ENCODE measurements around the gene POLDIP2. TPM values are rescaled to one million over a fixed set of nuclear protein-coding genes. Genes with fewer than 3 reads are reported as not detected.
A peak's percentile ranks its signal among the peaks of the same experiment; 100 is the strongest.
"Not testable (repeated sequence)": the region's sequence is repeated elsewhere in the genome, so short reads cannot be mapped to it uniquely, and the experiment has no call there.

POLDIP2 gene
- total RNA-seq, 2 experiments from 2014 or later = 74.6 to 76.5 TPM

DNA sequence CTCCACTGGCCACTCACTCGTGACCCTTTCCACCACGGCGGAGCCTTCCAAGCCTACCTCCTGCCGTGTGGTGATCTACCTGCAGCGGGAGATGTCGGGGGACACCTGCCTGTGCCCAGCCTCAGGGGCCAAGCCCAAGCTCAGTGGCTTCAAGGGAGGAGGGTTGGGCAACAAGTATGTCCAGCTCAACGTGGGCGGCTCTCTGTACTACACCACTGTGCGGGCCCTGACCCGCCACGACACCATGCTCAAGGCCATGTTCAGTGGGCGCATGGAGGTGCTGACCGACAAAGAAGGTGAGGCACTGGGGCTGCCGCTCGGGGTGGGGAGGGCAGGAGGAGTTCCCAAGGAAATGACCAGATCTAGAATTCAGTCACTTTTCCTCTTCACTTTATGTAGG is 17.9 kb downstream of the POLDIP2 start:
- DNase-seq = no peak
- Mint-ChIP-seq H3K4me1 (ENCODE audit: low read depth) (peaks cover 26% of the 10 kb centered on the region), H3K9me3 (no peaks in the 10 kb centered on the region), H3K27ac (no peak overlapping the region), H3K4me3 (no peak overlapping the region), H3K27me3 (ENCODE audit: low read depth) (no peaks in the 10 kb centered on the region), H3K36me3 (ENCODE audit: low read depth) (peaks cover 9% of the 10 kb centered on the region)
- intact Hi-C loops (cut with micrococcal nuclease) = loop anchor here (5.0 to 10.0 kb wide), 2 partner anchors 233 to 295 kb away; partner anchors contain the start of genes NLK and PIGS
- CTCF ChIA-PET = no interaction called here

DNA sequence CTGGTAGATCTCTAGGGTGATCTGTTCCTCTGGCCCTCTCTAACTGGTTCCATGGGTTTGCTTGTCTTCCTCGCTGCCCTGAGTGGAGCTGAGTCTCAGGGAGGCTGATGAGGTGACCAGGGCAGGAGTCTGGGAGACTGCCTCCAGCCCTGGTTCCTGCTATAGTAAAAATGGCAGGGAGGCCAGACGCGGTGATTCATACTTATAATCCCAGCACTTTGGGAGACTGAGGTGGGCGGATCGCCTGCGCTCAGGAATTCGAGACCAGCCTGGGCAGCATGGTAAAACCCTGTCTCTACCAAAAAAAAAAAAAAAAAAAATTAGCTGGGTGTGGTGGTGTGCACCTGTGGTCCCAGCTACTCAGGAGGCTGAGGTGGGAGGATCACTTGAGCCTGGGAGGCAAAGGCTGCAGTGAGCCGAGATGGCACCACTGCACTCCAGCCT is 18.5 kb downstream of the POLDIP2 start:
- H3K27ac Mint-ChIP-seq; H3K27me3 Mint-ChIP-seq (ENCODE audit: low read depth); H3K36me3 Mint-ChIP-seq (ENCODE audit: low read depth); DNase-seq; H3K4me3 Mint-ChIP-seq; H3K9me3 Mint-ChIP-seq: not testable (repeated sequence)
- H3K4me1 Mint-ChIP-seq (ENCODE audit: low read depth) = peaks cover 31% of the 10 kb centered on the region
- CTCF ChIA-PET = interaction anchor here (1.0 kb wide), 1 partner anchor 78 kb away, joined by 4 read pairs; no protein-coding TSS in a partner anchor
- intact Hi-C loops (cut with micrococcal nuclease) = loop anchor here (5.0 to 10.0 kb wide), 2 partner anchors 234 to 294 kb away; partner anchors contain the start of genes NLK and PIGS

DNA sequence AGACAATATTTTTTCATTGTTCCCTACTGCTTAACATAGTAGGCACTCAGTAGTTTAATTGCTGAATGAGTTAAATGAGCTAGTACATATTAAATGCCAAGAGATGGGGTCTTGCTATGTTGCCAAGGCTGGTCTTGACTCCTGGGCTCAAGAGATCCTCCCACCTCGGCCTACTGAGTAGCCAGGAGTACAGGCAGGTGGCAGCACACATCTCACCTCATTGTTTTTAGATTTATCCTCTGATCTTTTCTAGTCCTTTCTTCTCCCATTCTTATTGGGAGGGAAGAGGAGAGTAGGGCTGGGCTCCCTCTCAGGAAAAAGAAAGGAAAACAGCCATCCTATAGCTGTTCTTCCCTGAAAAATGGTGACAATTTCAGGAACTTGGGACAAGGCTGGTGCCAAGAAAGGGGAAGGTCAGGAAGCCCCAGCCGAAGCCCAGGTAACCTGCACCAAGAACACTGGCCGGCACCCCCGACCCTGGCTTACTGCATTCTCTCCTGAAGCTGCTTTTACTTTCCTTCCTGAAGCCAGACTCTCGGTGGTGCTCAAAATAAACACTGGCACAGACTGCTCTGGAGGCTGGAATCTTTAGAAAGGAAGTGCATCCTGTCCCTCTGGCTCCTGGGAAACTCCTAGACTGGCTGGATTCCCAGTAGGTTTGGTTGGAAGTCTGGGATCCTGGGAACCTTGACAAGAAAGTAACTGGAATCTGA is 19.1 kb downstream of the POLDIP2 start:
- DNase-seq = no peak
- intact Hi-C loops (cut with micrococcal nuclease) = loop anchor here (5.0 to 10.0 kb wide), 2 partner anchors 234 to 293 kb away; partner anchors contain the start of genes NLK and PIGS
- no peak overlapping the region for H3K27ac Mint-ChIP-seq
- no peaks in the 10 kb centered on the region for H3K27me3 Mint-ChIP-seq (ENCODE audit: low read depth)
- peaks cover 6% of the 10 kb centered on the region for H3K36me3 Mint-ChIP-seq (ENCODE audit: low read depth)
- H3K4me1 Mint-ChIP-seq (ENCODE audit: low read depth) = peaks cover 31% of the 10 kb centered on the region
- CTCF ChIA-PET = interaction anchor here (0.9 to 1.1 kb wide), 3 partner anchors 19 to 87 kb away, joined by 3 to 4 read pairs (median 3); partner anchors contain the start of gene POLDIP2
- no peaks in the 10 kb centered on the region for H3K9me3 Mint-ChIP-seq
- H3K4me3 Mint-ChIP-seq = no peak overlapping the region

DNA sequence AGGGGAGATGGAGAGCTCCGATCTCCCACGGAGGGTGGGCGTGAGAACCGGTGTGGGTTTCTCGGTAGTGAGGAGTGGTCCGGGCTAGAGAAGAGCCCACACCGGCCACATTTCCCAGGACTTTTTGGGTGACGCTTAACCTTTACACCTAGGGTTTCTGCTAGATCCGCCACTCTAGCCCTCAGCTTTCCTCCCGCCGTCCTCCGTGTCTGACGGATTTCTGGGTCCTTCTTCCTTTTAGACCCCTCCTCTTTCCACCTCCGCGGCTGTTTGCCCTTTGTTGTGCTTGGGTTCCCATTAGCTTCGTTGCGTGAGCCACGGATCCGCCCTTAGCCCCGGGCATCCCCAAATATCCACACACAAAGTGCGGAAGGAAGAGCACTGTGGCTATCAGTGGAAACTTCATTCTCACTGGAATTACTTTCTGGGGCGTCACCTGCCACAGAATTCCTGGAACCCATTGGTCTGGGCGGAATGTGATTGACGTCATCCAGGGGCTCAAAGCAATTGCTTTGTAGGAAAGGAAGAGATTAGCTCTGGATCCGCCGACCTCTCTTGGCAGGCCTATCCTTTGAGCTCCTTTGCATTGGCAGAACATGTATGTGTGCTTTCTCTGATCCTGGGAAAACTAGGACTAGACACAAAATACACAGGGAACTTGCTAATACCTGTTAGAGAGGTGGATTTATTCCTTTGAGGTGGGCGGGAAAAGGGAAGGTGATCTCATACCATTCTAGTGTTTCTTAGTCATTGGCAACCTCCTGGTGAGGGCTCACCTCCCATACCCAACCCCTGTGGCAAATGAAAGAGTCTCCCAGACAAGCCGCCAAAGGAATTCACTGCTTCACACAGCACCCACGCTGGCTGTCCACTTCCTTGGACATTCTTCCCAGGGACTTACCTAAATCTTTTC is 21.1 kb downstream of the POLDIP2 start:
- CTCF ChIA-PET = interaction anchor here (0.7 to 1.8 kb wide), 11 partner anchors 10 to 530 kb away, joined by 3 to 7 read pairs (median 4); partner anchors contain the start of gene POLDIP2
- H3K36me3 Mint-ChIP-seq (ENCODE audit: low read depth) = peaks cover 3% of the 10 kb centered on the region
- peaks cover 34% of the 10 kb centered on the region for H3K4me1 Mint-ChIP-seq (ENCODE audit: low read depth)
- no peaks in the 10 kb centered on the region for H3K9me3 Mint-ChIP-seq
- intact Hi-C loops (cut with micrococcal nuclease) = loop anchor here (1.0 to 10.0 kb wide), 11 partner anchors 9 to 615 kb away; partner anchors contain the start of genes NLK, PHF12, PIGS and POLDIP2
- peak overlapping the region; percentile 95 for H3K4me3 Mint-ChIP-seq
- H3K27ac Mint-ChIP-seq = peak overlapping the region; percentile 90
- DNase-seq = peak; percentile 53
- H3K27me3 Mint-ChIP-seq (ENCODE audit: low read depth) = no peaks in the 10 kb centered on the region

DNA sequence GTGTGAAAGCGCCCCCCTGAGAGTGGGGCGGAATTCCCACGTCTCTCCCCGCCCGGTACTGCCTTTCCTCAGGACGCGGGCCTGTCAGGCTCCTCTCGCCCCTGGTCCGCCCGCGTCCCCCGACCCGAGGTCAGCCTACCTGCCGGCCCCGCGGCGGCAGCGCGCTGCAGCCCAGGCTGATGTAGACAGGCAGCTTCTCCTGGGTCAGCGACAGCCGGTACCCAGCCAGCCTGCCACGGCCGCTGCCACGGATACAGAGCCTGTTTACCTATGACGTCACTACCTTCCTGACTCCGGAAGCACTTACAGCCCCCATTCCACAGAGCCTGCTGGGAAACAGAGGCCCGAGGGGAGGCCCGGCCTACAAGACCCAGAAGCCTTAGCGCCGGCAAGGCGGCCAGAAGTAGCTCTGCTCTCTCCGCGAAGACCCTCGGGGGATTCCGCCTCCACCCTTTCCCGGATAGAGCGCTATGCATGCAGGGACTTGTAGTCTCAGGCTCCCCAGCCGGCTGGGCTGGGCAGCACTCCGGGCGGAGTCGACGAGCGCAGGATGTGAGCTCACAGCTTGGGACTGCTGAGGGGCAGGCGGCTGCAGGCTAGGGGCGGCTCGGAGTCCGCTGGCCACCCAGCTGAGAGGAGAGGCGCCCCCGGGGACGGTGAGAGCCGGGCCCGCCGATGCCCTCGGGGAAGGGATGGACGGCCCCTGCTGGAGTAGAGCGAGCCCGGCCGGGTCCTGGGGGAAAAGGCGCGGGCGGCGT is 21.9 kb downstream of the POLDIP2 start, which contains the start of the genes IFT20 and TNFAIP1:
TSS of gene IFT20 (minus strand) at position 272 of the 758 bp plus-strand sequence. CDS start 3,487 bp downstream, outside the sequence.
TSS of gene TNFAIP1 (plus strand) at position 561 of the 758 bp plus-strand sequence. CDS start 3,761 bp downstream, outside the sequence.
- Mint-ChIP-seq H3K4me1 (ENCODE audit: low read depth) (peaks cover 34% of the 10 kb centered on the region), H3K27ac (peak within 1 kb of the TSS; percentile 90), H3K36me3 (ENCODE audit: low read depth) (peaks cover 2% of the 10 kb centered on the region), H3K27me3 (ENCODE audit: low read depth) (no peaks in the 10 kb centered on the region), H3K9me3 (no peaks in the 10 kb centered on the region), H3K4me3 (peak within 1 kb of the TSS; percentile 95)
- peak; percentile 99 for DNase-seq
- intact Hi-C loops (cut with micrococcal nuclease) = loop anchor here (1.0 to 10.0 kb wide), 11 partner anchors 8 to 616 kb away; partner anchors contain the start of genes NLK, PHF12, PIGS and POLDIP2
- CTCF ChIA-PET = interaction anchor here (0.6 to 1.8 kb wide), 11 partner anchors 10 to 530 kb away, joined by 3 to 7 read pairs (median 3); partner anchors contain the start of gene POLDIP2

- Mint-ChIP-seq H3K27me3 (ENCODE audit: low read depth) (no peaks in the 10 kb centered on the region), H3K4me1 (ENCODE audit: low read depth) (peaks cover 34% of the 10 kb centered on the region), H3K36me3 (ENCODE audit: low read depth) (peaks cover 1% of the 10 kb centered on the region), H3K9me3 (no peaks in the 10 kb centered on the region), H3K27ac (peak overlapping the region; percentile 60), H3K4me3 (peak overlapping the region; percentile 95)
- CTCF ChIA-PET = interaction anchor here (0.6 to 1.8 kb wide), 6 partner anchors 15 to 529 kb away, joined by 3 to 6 read pairs (median 4); partner anchors contain the start of gene POLDIP2
- intact Hi-C loops (cut with micrococcal nuclease) = loop anchor here (1.0 to 10.0 kb wide), 11 partner anchors 7 to 617 kb away; partner anchors contain the start of genes NLK, PHF12, PIGS and POLDIP2
- DNase-seq = peak; percentile 33
Measured at GRCh38 chr17:28334666-28335200, 22.6 kb downstream of the POLDIP2 start.

DNA sequence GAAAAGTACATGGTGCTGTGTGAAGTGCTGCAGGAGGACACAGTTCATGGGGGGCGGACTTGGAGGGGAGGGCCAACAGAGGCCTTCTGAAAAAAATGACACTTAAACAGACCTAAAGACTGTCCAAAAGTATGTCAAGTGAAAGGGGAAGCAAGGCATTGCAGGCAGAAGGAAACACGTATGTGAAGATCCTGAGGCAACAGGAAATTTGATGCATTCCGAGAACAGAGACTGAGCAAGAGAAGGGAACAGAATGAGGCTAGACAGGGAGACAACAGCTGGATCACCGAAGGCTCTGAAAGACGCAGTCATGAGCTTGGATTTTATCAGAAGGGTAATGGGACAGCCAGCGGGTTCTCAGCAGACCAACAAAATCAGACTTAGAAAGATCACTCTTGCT is 23.2 kb downstream of the POLDIP2 start:
- no peaks in the 10 kb centered on the region for H3K9me3 Mint-ChIP-seq
- intact Hi-C loops (cut with micrococcal nuclease) = loop anchor here (10.0 kb wide), 1 partner anchor 289 kb away; the partner anchor contains the start of gene NLK
- H3K4me1 Mint-ChIP-seq (ENCODE audit: low read depth) = peaks cover 34% of the 10 kb centered on the region
- CTCF ChIA-PET = interaction anchor here (1.8 kb wide), 1 partner anchor 24 kb away, joined by 6 read pairs; the partner anchor contains the start of gene POLDIP2
- peak overlapping the region; percentile 95 for H3K4me3 Mint-ChIP-seq
- H3K27me3 Mint-ChIP-seq (ENCODE audit: low read depth) = no peaks in the 10 kb centered on the region
- no peak for DNase-seq
- peaks cover 1% of the 10 kb centered on the region for H3K36me3 Mint-ChIP-seq (ENCODE audit: low read depth)
- H3K27ac Mint-ChIP-seq = no peak overlapping the region

- CTCF ChIA-PET = no interaction called here
- DNase-seq = no peak
- Mint-ChIP-seq H3K36me3 (ENCODE audit: low read depth) (peaks cover 1% of the 10 kb centered on the region), H3K9me3 (no peaks in the 10 kb centered on the region), H3K27ac (no peak overlapping the region), H3K4me1 (ENCODE audit: low read depth) (peaks cover 30% of the 10 kb centered on the region), H3K4me3 (no peak overlapping the region), H3K27me3 (ENCODE audit: low read depth) (no peaks in the 10 kb centered on the region)
- intact Hi-C loops (cut with micrococcal nuclease) = loop anchor here (10.0 kb wide), 1 partner anchor 288 kb away; the partner anchor contains the start of gene NLK
Measured at GRCh38 chr17:28333083-28333746, 24.1 kb downstream of the POLDIP2 start.

GRCh38 chr17:28331891-28332420 is 25.4 kb downstream of the POLDIP2 start:
- peaks cover 10% of the 10 kb centered on the region for H3K36me3 Mint-ChIP-seq (ENCODE audit: low read depth)
- H3K4me1 Mint-ChIP-seq (ENCODE audit: low read depth) = peaks cover 35% of the 10 kb centered on the region
- H3K27me3 Mint-ChIP-seq (ENCODE audit: low read depth) = no peaks in the 10 kb centered on the region
- CTCF ChIA-PET = interaction anchor here (0.6 kb wide), 1 partner anchor 24 kb away, joined by 4 read pairs; no protein-coding TSS in a partner anchor
- no peak for DNase-seq
- intact Hi-C loops (cut with micrococcal nuclease) = loop anchor here (10.0 kb wide), 1 partner anchor 287 kb away; the partner anchor contains the start of gene NLK
- no peak overlapping the region for H3K4me3 Mint-ChIP-seq
- no peak overlapping the region for H3K27ac Mint-ChIP-seq
- no peaks in the 10 kb centered on the region for H3K9me3 Mint-ChIP-seq

DNA sequence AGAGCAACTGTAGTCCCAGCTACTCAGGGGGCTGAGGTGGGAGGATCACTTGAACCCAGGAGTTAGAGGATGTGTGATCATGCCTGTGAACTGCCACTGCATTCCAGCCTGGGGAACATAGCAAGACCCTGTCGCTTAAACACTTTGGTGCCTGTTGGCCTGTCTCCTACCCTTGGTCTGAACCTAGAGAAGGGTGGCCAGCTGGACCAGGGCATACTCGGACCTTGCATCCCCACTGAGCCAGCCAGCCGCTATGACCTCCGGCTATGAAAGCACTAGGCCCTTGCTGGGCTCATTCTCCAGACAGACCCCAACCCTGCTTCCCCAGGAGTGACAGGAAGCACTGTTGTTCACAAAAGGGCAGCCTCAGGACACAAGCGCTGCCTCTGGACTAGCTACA is 26.7 kb downstream of the POLDIP2 start:
- DNase-seq = no peak
- H3K27ac Mint-ChIP-seq = no peak overlapping the region
- peaks cover 33% of the 10 kb centered on the region for H3K4me1 Mint-ChIP-seq (ENCODE audit: low read depth)
- H3K36me3 Mint-ChIP-seq (ENCODE audit: low read depth) = peaks cover 13% of the 10 kb centered on the region
- H3K4me3 Mint-ChIP-seq = no peak overlapping the region
- no peaks in the 10 kb centered on the region for H3K27me3 Mint-ChIP-seq (ENCODE audit: low read depth)
- intact Hi-C loops (cut with micrococcal nuclease) = loop anchor here (10.0 kb wide), 1 partner anchor 286 kb away; the partner anchor contains the start of gene NLK
- CTCF ChIA-PET = no interaction called here
- no peaks in the 10 kb centered on the region for H3K9me3 Mint-ChIP-seq
